GM12878 (cell line): Measurements from ENCODE around the gene UBE2O. TPM values are rescaled to one million over a fixed set of nuclear protein-coding genes. Genes with fewer than 3 reads are reported as not detected.
A peak's percentile ranks its signal among the peaks of the same experiment; 100 is the strongest.

Experiments
- ATAC-seq: fragments of 200-7000 bp; cut with Tn5 transposase; 3 replicates; pipeline ENCODE4 v1.9.1; 2020; ENCODE audit warnings: mild to moderate bottlenecking, moderate library complexity
- BruUV-seq: library from RNA; stranded (reverse); fragments of 400-500 nt; replicated peaks from 2 replicates; lab custom pipeline; 2021; lab: Mats Ljungman, UMichigan
- CTCF ChIA-PET: fragments of 300-600 bp; sonication (Branson Sonifier 250); formaldehyde crosslinking; extraction: SDS; loops from one replicate; lab custom pipeline; 2021; ENCODE audit warnings: inconsistent platforms; lab: Yijun Ruan, JAX
- POLR2A ChIA-PET: fragments of 350-600 bp; formaldehyde crosslinking; extraction: SDS; loops from one replicate; lab custom pipeline; 2021; ENCODE audit warnings: inconsistent platforms; lab: Charles Lee
- RAD21 ChIA-PET: fragments of 300-600 bp; sonication (Branson Sonifier 250); formaldehyde crosslinking; loops from one replicate; lab custom pipeline; 2023; ENCODE audit warnings: antibody characterized with exemption; ENCODE audit not compliant: unreplicated experiment; lab: Charles Lee
- SMC1A ChIA-PET: fragments of 300-600 bp; sonication (Branson Sonifier 250); formaldehyde crosslinking; loops from one replicate; lab custom pipeline; 2023; ENCODE audit not compliant: unreplicated experiment, uncharacterized antibody; lab: Charles Lee
- DNase-seq: peaks from one replicate; pipeline ENCODE4 v3.0.0-alpha.2; 2011; ENCODE audit warnings: low read depth, low spot score
- FAIRE-seq: peaks from 3 replicates; lab custom pipeline; 2011; peaks lifted over from hg19 to GRCh38; lab: Jason Lieb, UNC
- H2AFZ ChIP-seq: 2 replicates; pipeline ENCODE4 v1.6.0; 2011; ENCODE audit warnings: low read depth, low read length, control low read depth; ENCODE audit not compliant: control insufficient read depth
- H3K27ac ChIP-seq: 2 replicates; pipeline ENCODE4 v1.5.1; 2011; ENCODE audit warnings: control low read depth; ENCODE audit not compliant: control insufficient read depth, insufficient read depth
- H3K27me3 ChIP-seq, 2 experiments: replicated peaks in 1 of 2; 2 replicates each; pipeline versions ENCODE4 v1.6.0 to v1.6.1; 2011; ENCODE audit warnings: low read length in 1 of 2; ENCODE audit not compliant: control insufficient read depth in 2 of 2, insufficient read depth in 2 of 2
- H3K36me3 ChIP-seq, 2 experiments: 2 replicates each; pipeline ENCODE4 v1.5.1; 2011; ENCODE audit warnings: low read length in 1 of 2; ENCODE audit not compliant: control insufficient read depth in 2 of 2, insufficient read depth in 2 of 2
- H3K4me1 ChIP-seq: 2 replicates; pipeline ENCODE4 v1.6.1; 2011; ENCODE audit warnings: mild to moderate bottlenecking, low read length, moderate library complexity, mixed read lengths; ENCODE audit not compliant: control insufficient read depth, insufficient read depth
- H3K4me2 ChIP-seq: 2 replicates; pipeline ENCODE4 v1.6.0; 2011; ENCODE audit warnings: control low read depth; ENCODE audit not compliant: control insufficient read depth, insufficient read depth
- H3K4me3 ChIP-seq: fragments of 200-600 bp; sonication (generic); 2 replicates; pipeline ENCODE4 v1.5.1; 2016
- H3K79me2 ChIP-seq: 2 replicates; pipeline ENCODE4 v1.6.0; 2011; ENCODE audit warnings: low read length; ENCODE audit not compliant: control insufficient read depth, insufficient read depth
- H3K9ac ChIP-seq: 2 replicates; pipeline ENCODE4 v1.8.0; 2011; ENCODE audit warnings: low read length, control low read depth, mixed read lengths; ENCODE audit not compliant: control insufficient read depth, insufficient read depth
- H3K9me3 ChIP-seq: replicated peaks from 3 replicates; pipeline ENCODE4 v1.5.1; 2011; ENCODE audit warnings: mild to moderate bottlenecking, low read length; ENCODE audit not compliant: control insufficient read depth, insufficient read depth
- H4K20me1 ChIP-seq: 2 replicates; pipeline ENCODE4 v1.6.0; 2011; ENCODE audit not compliant: control insufficient read depth, insufficient read depth
- ESRRA ChIP-seq: IDR thresholded peaks from 2 replicates; pipeline ENCODE4 v1.6.1; 2012; ENCODE audit warnings: mild to moderate bottlenecking, low read length, improper control_type of control experiment
- GABPA ChIP-seq: IDR thresholded peaks from 2 replicates; pipeline ENCODE4 v1.6.1; 2014; ENCODE audit warnings: antibody characterized with exemption, low read depth, mild to moderate bottlenecking, inconsistent platforms
- MTA3 ChIP-seq: IDR thresholded peaks from 2 replicates; pipeline ENCODE4 v1.6.1; 2012; ENCODE audit warnings: low read length, inconsistent platforms, borderline replicate concordance
- MXI1 ChIP-seq: fragments of 150-350 bp; IDR thresholded peaks from 2 replicates; pipeline ENCODE4 v1.6.1; 2011; ENCODE audit warnings: low read depth, mild to moderate bottlenecking, inconsistent platforms, low read length, improper control_type of control experiment
- PBX3 ChIP-seq: IDR thresholded peaks from 2 replicates; pipeline ENCODE4 v1.6.1; 2011; ENCODE audit warnings: mild to moderate bottlenecking, low read depth, low read length, moderate library complexity; ENCODE audit not compliant: insufficient replicate concordance
- SPI1 ChIP-seq: IDR thresholded peaks from 2 replicates; pipeline ENCODE4 v1.6.1; 2011; ENCODE audit warnings: low read depth, mild to moderate bottlenecking, low read length, moderate library complexity, borderline replicate concordance; ENCODE audit not compliant: insufficient read depth
- WGBS: methylation state at CpG from one replicate; pipeline ENCODE4 v1.1.6; 2016; ENCODE audit warnings: low lambda C conversion rate; ENCODE audit not compliant: insufficient replicate concordance, insufficient coverage; ENCODE audit errors: missing lambda C conversion rate; 5-methylcytosine and 5-hydroxymethylcytosine counted together
- in situ Hi-C: fragments of 300-500 bp; cut with MboI; formaldehyde crosslinking; loops from 9 replicates; pipeline ENCODE4 v1.14.3; 2018; ENCODE audit warnings: mixed read lengths
- intact Hi-C: fragments of 100-400 bp; cut with micrococcal nuclease; formaldehyde crosslinking; loops from one replicate; pipeline ENCODE4 v1.14.2; 2022; ENCODE audit not compliant: unreplicated experiment
- polyA plus RNA-seq, 11 experiments: library from polyadenylated mRNA; depleted of rRNA in 4 of 11; unstranded in 6 of 11; stranded (reverse) in 5 of 11; fragments of >200 nt; fragmentation: Nextera tagmentation in 4 of 11; fragmentation: Illumina TruSeq in 1 of 11; extraction: Ambion mirVana in 4 of 11; extraction: Trizol in 1 of 11; gene quantifications; 1 replicate in 1 of 11; 2 replicates in 10 of 11; pipeline versions ENCODE4 v1.2.1 to v1.2.3, GENCODE V29; 2011 to 2016; ENCODE audit warnings: inconsistent platforms in 2 of 11, missing spikeins in 2 of 11, low read depth in 1 of 11
- total RNA-seq, 4 experiments: library from RNA; depleted of rRNA in 3 of 4; stranded (reverse); fragments of >200 nt in 3 of 4; fragmentation: Illumina TruSeq in 1 of 4; extraction: Trizol in 1 of 4; gene quantifications; 2 replicates each; pipeline versions ENCODE4 v1.2.1 to v1.2.3, GENCODE V29; 2013 to 2021
- TF ChIP-seq, protein P1 (sequence below): fragments of 450-650 bp; IDR thresholded peaks from 2 replicates; pipeline ENCODE4 v1.6.1; 2017; ENCODE audit warnings: low read depth, mild to moderate bottlenecking, moderate library complexity

Gene UBE2O
- total and polyA plus RNA-seq, 10 of the 15 experiments (the other 5 are each of a cell fraction or from before 2014, with no cell fraction given), result 2.1 to 39.0 (median 14.1) TPM

DNA sequence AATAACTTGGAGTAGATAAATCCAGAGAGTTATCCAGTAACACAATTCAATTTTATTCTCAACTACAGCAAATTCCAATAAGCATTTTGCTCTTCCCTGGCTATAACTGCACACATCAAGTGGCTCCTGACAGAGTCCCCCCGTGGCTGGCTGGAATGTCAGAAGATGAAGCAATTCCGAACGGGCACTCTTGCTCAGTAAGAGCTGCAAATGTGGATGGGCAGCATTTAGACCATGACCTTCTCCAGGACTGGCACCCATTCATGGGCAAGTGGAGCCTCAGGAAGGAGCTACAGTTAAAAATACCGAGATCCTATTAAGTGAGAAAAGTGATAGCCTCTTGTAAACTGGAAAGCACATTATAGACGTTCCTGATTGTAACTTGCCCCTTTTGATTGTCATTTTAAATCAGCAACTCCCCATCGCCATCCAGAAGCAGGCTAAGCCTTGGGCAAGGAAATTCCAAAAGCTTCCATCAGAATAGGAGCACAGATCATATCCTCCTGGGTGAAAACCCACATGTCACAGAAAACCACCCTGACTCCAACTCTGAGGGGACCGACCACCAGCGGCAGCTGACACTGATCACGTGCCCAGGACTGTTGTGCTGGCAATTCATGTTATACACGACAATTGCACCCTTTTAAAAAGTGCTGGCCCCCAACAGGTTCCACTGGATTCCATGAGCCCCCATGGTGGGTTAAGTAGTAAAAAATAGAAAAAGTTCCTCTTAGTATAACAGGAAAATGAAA is 7.1 kb downstream of the UBE2O start:
- ChIA-PET SMC1A (interaction anchor here (0.7 to 2.8 kb wide), 6 partner anchors 8 to 48 kb away, joined by 3 to 12 read pairs (median 5); no protein-coding TSS in a partner anchor), POLR2A (interaction anchor here (0.8 to 1.0 kb wide), 3 partner anchors 8 to 54 kb away, joined by 3 read pairs; no protein-coding TSS in a partner anchor), RAD21 (interaction anchor here (1.2 to 1.9 kb wide), 2 partner anchors 13 to 37 kb away, joined by 4 to 8 read pairs; no protein-coding TSS in a partner anchor), CTCF (interaction anchor here (1.0 to 2.3 kb wide), 9 partner anchors 8 to 60 kb away, joined by 3 to 9 read pairs (median 4); partner anchors contain the start of gene UBE2O)
- H3K79me2 ChIP-seq, result peaks cover 94% of the 10 kb centered on the region
- H3K4me3 ChIP-seq, result 0 out of 2 replicates have a peak overlapping the region, but pooled peaks have one; percentile 20
- peaks cover 59% of the 10 kb centered on the region for H3K4me1 ChIP-seq
- H3K9me3 ChIP-seq, result no peaks in the 10 kb centered on the region
- no peaks in the 10 kb centered on the region for H4K20me1 ChIP-seq
- peak overlapping the region; percentile 75 for H3K4me2 ChIP-seq
- BruUV-seq, result no TSS peak
- 89% methylated on average over 10 of the region's 10 CpGs for WGBS
- H3K36me3 ChIP-seq, result peaks cover 0 to 5% of the 10 kb centered on the region in 2 experiments; a peak in 2 of 4 replicates
- intact Hi-C loops (no loop called here), in situ Hi-C loops (no loop called here)
- H3K27me3 ChIP-seq, result no peaks in the 10 kb centered on the region
- DNase-seq (no peak), FAIRE-seq (no peak), ATAC-seq (no peak)
- no peak overlapping the region for H3K9ac ChIP-seq
- peak overlapping the region; percentile 28 for H3K27ac ChIP-seq
- no peak overlapping the region for H2AFZ ChIP-seq
- TF ChIP-seq PBX3, result no peak
- no peak for TF ChIP-seq SPI1
- TF ChIP-seq ESRRA, result no peak
- TF ChIP-seq, protein P1, sequence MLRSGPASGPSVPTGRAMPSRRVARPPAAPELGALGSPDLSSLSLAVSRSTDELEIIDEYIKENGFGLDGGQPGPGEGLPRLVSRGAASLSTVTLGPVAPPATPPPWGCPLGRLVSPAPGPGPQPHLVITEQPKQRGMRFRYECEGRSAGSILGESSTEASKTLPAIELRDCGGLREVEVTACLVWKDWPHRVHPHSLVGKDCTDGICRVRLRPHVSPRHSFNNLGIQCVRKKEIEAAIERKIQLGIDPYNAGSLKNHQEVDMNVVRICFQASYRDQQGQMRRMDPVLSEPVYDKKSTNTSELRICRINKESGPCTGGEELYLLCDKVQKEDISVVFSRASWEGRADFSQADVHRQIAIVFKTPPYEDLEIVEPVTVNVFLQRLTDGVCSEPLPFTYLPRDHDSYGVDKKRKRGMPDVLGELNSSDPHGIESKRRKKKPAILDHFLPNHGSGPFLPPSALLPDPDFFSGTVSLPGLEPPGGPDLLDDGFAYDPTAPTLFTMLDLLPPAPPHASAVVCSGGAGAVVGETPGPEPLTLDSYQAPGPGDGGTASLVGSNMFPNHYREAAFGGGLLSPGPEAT, result no peak
- no peak for TF ChIP-seq GABPA
- TF ChIP-seq MXI1, result no peak
- no peak for TF ChIP-seq MTA3
